Activated CD4-positive, alpha-beta memory T cell treated with anti-CD3 and anti-CD28 coated beads for 36 hours (primary cell): Measurements from ENCODE around the gene WDFY3. TPM values are rescaled to one million over a fixed set of nuclear protein-coding genes. Genes with fewer than 3 reads are reported as not detected.

Source experiments
- CTCF ChIA-PET: fragments of 350-600 bp; sonication (Branson Sonifier 250); formaldehyde crosslinking; loops from one replicate; lab custom pipeline; 2021; ENCODE audit warnings: antibody characterized with exemption, inconsistent platforms; lab: Charles Lee
- POLR2A ChIA-PET: fragments of 350-600 bp; sonication (Branson Sonifier 250); formaldehyde crosslinking; loops from one replicate; lab custom pipeline; 2021; ENCODE audit warnings: antibody characterized with exemption; lab: Charles Lee
- DNase-seq: peaks from one replicate; pipeline ENCODE4 v3.0.0-alpha.2; 2020
- H3K27ac Mint-ChIP-seq: one replicate; pipeline ENCODE4 v1.8.0; 2021; ENCODE audit warnings: mixed read lengths
- H3K27me3 Mint-ChIP-seq: one replicate; pipeline ENCODE4 v1.8.0; 2021; ENCODE audit warnings: mixed read lengths
- H3K36me3 Mint-ChIP-seq: one replicate; pipeline ENCODE4 v1.8.0; 2021; ENCODE audit warnings: mixed read lengths
- H3K4me1 Mint-ChIP-seq: one replicate; pipeline ENCODE4 v1.8.0; 2021; ENCODE audit warnings: low read depth, mixed read lengths
- H3K4me3 Mint-ChIP-seq: one replicate; pipeline ENCODE4 v1.8.0; 2021; ENCODE audit warnings: mild to moderate bottlenecking, mixed read lengths
- H3K9me3 Mint-ChIP-seq: one replicate; pipeline ENCODE4 v1.8.0; 2021; ENCODE audit warnings: mixed read lengths
- intact Hi-C: fragments of 100-400 bp; cut with micrococcal nuclease; formaldehyde crosslinking; loops from one replicate; pipeline ENCODE4 v1.15.1; 2023
- total RNA-seq, 2 experiments: library from RNA; stranded (reverse); gene quantifications; one replicate each; pipeline ENCODE4 v1.2.3, GENCODE V29; 2021

Gene WDFY3
- total RNA-seq, 2 experiments from 2014 or later: 1.3 to 1.7 TPM

DNA sequence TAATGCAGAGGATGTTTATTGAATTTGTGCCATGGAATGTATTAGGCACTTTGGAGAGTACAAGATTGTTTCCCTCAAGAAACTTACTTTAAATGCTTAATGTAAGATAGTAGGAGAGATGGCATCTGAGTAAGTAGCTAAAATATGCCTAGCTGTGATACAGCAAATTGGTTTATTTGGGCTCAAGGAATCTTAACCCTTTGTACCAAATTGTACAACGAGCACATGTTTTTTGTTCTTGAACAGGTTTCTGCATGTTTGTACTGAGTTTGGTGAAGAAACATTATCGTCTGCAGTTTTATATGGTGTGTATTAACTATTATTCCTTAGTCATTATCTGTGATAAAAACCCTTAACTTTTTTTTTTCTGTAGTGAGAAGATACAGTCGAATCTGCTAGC is 334.9 kb downstream of the WDFY3 start:
- Mint-ChIP-seq H3K27me3 (no peaks in the 10 kb centered on the region), H3K4me1 (no peaks in the 10 kb centered on the region), H3K36me3 (no peaks in the 10 kb centered on the region), H3K4me3 (no peak overlapping the region), H3K27ac (no peak overlapping the region), H3K9me3 (no peaks in the 10 kb centered on the region)
- ChIA-PET CTCF (no interaction called here), POLR2A (no interaction called here)
- intact Hi-C loops: no loop called here
- DNase-seq: no peak

DNA sequence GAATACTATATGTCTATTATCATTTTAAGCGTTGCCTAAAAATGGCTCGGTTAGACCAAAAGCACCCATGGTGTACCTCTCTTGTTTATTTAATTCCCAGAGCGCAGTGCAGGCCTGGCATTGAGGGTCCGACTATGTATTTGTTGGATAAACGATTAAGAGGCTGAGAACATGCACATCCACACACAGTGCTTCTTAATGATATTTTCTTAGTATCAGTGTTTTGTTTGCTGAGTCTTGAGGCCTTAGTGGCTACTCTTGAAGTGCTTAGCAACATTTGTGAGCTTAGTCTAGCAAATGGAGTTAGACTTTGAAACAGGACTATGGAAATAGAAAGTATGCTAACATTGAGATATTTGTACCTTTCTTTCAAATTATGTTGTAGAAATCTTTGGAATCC is 339.8 kb downstream of the WDFY3 start:
- ChIA-PET POLR2A (no interaction called here), CTCF (no interaction called here)
- no peaks in the 10 kb centered on the region for H3K36me3 Mint-ChIP-seq
- no peaks in the 10 kb centered on the region for H3K27me3 Mint-ChIP-seq
- H3K27ac Mint-ChIP-seq: no peak overlapping the region
- no peak overlapping the region for H3K4me3 Mint-ChIP-seq
- H3K4me1 Mint-ChIP-seq: no peaks in the 10 kb centered on the region
- H3K9me3 Mint-ChIP-seq: no peaks in the 10 kb centered on the region
- intact Hi-C loops: no loop called here
- no peak for DNase-seq

DNA sequence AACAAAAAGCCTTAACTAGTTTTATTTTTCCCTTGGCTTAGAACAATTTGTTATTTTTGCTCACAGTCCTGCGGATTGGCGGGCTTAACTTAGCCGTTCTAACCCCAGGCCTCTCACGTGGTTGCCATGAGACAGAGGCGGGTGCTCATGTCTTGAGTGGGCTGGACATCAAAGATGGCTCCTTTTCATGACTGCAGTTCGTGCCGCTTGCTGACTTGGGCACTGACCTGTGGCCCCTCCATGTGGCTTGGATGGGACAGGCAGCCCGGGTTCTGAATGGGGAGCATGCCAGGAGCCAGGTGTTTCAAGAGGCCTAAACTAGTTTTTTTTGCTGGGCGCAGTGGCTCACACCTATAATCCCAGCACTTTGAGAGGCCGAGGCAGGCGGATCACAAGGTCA is 342.8 kb downstream of the WDFY3 start:
- no peaks in the 10 kb centered on the region for H3K36me3 Mint-ChIP-seq
- no peaks in the 10 kb centered on the region for H3K27me3 Mint-ChIP-seq
- POLR2A ChIA-PET: no interaction called here
- no peaks in the 10 kb centered on the region for H3K9me3 Mint-ChIP-seq
- no peak overlapping the region for H3K27ac Mint-ChIP-seq
- no peak overlapping the region for H3K4me3 Mint-ChIP-seq
- CTCF ChIA-PET: no interaction called here
- intact Hi-C loops: no loop called here
- DNase-seq: no peak
- H3K4me1 Mint-ChIP-seq: no peaks in the 10 kb centered on the region

- H3K27me3 Mint-ChIP-seq: no peaks in the 10 kb centered on the region
These were observed 343.5 kb downstream of the WDFY3 start for GRCh38 chr4:84622959-84623358.

More at GRCh38 chr4:84622959-84623358, 343.5 kb downstream of the WDFY3 start:
- no peak overlapping the region for H3K4me3 Mint-ChIP-seq
- intact Hi-C loops: no loop called here
- H3K36me3 Mint-ChIP-seq: no peaks in the 10 kb centered on the region
- no peaks in the 10 kb centered on the region for H3K9me3 Mint-ChIP-seq
- no peak for DNase-seq
- CTCF ChIA-PET: no interaction called here
- POLR2A ChIA-PET: no interaction called here
- H3K27ac Mint-ChIP-seq: no peak overlapping the region
- H3K4me1 Mint-ChIP-seq: no peaks in the 10 kb centered on the region
